ENCODE data around the gene KCNAB3.
A peak's percentile ranks its signal among the peaks of the same experiment; 100 is the strongest.

The KCNAB3 gene

GRCh38 chr17:7940743-7941142 is 11.1 kb upstream of the KCNAB3 start:
- no peak for DNase-seq (ENCODE audit: low read depth in 2 of 2)

DNA sequence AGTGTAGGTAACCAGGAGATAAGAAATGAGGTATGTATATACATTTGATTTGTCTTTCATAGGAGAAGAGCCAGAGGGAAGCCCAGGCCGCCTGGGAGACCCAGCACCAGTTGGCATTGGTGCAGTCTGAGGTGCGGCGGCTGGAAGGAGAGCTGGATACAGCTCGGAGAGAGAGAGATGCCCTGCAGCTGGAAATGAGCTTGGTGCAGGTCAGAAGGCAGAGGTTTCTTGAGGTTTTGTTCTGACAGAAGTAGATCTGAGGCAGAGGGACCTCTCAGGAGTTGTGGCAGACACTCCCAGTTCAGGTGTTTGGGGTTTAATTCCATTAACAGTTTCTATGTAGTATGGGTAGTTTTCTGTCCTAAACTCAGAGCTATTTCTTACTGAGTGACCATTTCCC is 10.4 kb upstream of the KCNAB3 start:
- no peak for DNase-seq (ENCODE audit: low read depth in 2 of 2)

DNA sequence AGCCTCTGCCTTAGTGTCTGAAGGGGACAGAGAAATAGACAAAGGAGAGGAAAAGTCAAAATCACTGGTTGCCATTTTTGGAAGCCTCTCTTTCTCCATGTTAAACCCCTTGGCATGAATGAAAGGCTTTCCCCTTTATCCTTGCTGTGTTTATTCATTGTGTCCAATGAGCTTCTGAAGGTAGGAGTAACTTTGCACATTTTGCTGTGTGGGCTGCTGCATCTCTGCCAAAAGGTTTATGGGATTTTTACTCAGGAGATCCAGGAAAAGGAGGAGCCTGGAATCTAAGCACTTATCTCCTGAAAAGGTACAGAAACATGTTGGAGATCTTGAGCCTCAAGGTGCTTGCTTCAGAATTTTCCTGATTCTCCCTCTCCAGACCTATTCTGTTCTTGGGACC is 6.2 kb upstream of the KCNAB3 start:
- no peak for DNase-seq (ENCODE audit: low read depth in 2 of 2)

- DNase-seq (ENCODE audit: low read depth in 2 of 2) = peak in 1 of 2 donors; percentile 30
These were observed 3.3 kb upstream of the KCNAB3 start for GRCh38 chr17:7932949-7933348.

GRCh38 chr17:7932483-7932891 is 2.8 kb upstream of the KCNAB3 start:
- DNase-seq (ENCODE audit: low read depth in 2 of 2) = no peak

DNA sequence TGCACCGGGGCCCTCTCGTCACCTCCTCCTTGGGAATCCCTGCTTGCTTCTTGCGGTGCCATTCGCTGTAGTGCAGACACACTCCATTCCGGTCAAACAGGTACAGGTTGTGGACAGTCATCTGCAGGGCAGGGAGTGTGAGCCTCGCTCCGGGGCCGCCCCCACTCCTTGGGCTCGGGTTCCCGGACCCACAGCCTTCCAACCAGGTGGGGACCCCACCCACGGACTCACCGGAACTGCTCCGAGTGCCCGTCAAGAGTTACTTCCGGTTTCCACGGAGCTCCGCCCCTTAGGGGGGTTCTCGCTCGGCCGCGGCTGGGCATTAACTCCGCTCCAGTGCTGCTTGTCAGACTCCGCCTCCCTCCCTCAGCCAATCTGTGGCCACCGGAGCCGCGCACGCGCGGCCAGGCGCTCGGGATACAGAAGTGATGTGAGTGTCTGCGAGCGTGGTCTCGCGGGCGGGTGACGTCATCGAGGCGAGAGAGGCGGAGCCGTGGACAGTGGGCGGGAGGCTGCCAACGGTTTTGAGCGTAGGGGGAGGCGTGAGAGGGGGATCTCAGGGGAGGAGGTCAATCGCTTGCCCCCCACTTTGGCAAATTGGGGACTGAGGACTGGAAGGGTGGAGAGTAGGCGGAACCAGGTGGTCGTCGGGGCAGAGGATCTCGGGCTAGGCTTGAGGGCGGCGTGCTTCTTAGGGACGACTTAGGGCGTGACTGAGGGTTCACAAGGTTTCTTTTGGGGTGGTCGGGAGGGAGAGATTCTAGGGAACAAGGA is 2.2 kb upstream of the KCNAB3 start, which contains the start of the genes CNTROB and TRAPPC1:
Gene CNTROB (plus strand): TSS at position 498 of the 774 bp plus-strand sequence. CDS start 874 bp downstream, outside the sequence.
Gene TRAPPC1 (minus strand): TSS at position 238 of the 774 bp plus-strand sequence. CDS start 117 bp downstream, at position 121.
- DNase-seq (ENCODE audit: low read depth in 2 of 2) = peak; percentile 100

GRCh38 chr17:7930841-7931631 is 1.4 kb upstream of the KCNAB3 start:
- no peak for DNase-seq (ENCODE audit: low read depth in 2 of 2)

GRCh38 chr17:7927596-7927995 is 2.1 kb downstream of the KCNAB3 start:
- DNase-seq (ENCODE audit: low read depth in 2 of 2) = no peak

DNA sequence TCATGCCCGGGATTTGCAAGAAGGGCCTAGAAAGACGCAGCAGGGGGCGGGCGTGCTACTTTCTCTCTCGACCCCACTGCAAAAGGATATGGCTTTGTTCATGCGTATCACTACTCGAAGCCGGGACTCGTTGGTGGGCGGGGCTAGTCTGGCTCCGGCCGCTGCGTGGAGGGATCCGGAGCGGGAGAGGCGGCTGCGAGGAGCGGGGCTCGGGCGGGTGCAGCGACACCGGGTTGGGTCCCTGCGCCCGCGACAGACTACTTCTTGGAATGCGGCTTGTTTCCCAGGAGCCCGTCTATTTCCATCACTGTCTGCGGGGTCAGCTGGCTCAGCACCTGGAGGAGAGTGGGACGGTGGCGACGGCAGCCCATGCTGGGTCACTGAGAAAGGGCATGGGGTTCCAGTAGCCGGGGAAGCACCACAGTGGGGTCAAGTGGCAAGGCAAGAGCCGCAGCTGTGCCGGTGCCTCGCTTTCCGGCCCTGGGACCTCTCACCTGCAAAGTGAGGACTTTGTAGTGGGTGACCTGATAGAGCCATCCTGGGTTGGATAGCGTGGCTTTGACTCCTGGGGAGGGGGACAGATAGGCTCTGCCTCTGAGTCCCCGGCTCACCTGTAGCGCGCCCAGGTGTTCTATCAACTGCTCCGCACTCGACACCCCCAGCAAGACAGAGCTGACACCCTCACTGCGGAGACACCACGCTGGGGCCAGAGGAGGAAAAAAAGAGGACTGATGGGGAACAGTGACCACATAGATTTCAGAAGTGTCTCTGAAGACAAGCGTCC is 6.6 kb downstream of the KCNAB3 start:
- DNase-seq (ENCODE audit: low read depth in 2 of 2) = peak; percentile 62 to 66

DNA sequence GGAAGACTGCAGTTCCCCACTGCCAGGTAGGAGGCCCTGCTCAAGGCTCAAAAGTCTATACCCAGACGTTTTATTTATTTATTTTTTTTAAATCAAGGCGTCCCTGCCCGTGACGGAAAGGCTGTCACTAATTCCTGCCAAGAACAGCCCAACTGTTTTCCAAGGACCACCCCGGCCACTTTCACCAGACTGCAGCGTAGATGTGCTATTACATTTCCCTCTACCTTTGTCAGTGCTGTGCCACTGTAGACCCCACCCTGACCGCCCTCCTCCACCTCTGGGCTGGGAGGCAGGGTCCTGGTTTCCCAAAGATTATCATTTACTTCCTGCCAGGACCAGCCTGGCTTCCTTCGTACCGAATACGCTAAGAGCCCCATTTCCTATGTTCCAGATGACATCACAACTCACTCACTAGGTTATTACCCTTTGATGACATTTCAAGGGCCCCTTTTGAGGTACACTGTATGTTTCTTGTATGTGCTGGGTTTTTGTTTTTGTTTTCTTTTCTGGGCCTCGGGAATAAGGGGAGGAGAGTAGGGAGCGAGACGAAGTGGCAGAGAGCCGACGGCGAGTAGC is 7.3 kb downstream of the KCNAB3 start:
- DNase-seq (ENCODE audit: low read depth in 2 of 2) = no peak

DNA sequence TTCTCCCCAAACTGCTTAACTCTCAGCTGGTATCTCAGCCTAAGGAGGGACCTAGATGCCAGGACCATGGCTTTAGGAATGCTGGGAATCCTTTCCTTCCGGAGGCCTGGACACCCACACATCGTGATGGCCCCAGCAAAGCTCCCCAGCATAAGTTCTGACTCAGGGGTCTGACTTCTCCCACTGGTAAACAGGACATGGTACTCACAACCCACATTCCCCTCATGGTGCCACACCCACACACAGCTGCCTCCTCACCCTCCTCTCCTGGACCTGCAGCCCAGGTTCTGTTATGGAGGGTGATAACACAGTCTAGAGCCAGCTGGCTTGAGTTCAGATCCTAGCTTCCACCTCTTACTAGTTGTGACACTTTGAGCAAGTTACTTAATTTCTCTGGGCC is 12.8 kb downstream of the KCNAB3 start:
- no peak for DNase-seq (ENCODE audit: low read depth in 2 of 2)

GRCh38 chr17:7916385-7916682 is 13.3 kb downstream of the KCNAB3 start:
- DNase-seq (ENCODE audit: low read depth in 2 of 2) = no peak

GRCh38 chr17:7915611-7916384 is 13.9 kb downstream of the KCNAB3 start, which contains the start of gene RNF227:
RNF227 (minus strand) TSS chr17:7916289; CDS start chr17:7916195, 94 bp downstream.
- DNase-seq (ENCODE audit: low read depth in 2 of 2) = peak; percentile 83

DNA sequence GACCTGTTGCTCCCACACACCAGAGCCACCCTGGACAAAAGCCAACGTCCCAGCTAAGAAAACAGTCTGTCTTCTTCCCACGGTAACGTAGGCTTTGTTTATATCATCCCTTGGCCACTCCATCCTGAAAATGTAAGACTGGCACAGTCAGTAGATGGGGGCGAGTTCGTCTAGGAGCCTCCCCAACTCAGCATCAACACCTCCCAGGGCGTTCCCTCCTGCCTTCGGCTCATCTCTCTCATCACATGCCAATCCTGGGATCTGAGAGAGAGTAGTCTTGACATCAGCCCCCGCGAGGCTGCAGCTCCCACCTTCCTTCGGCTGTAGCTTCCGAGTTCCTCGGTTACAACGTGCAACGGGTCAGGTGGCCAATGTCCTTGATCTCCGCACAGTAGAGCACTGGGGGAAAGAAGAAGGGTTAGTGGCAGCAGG is 14.5 kb downstream of the KCNAB3 start:
- no peak for DNase-seq (ENCODE audit: low read depth in 2 of 2)

DNA sequence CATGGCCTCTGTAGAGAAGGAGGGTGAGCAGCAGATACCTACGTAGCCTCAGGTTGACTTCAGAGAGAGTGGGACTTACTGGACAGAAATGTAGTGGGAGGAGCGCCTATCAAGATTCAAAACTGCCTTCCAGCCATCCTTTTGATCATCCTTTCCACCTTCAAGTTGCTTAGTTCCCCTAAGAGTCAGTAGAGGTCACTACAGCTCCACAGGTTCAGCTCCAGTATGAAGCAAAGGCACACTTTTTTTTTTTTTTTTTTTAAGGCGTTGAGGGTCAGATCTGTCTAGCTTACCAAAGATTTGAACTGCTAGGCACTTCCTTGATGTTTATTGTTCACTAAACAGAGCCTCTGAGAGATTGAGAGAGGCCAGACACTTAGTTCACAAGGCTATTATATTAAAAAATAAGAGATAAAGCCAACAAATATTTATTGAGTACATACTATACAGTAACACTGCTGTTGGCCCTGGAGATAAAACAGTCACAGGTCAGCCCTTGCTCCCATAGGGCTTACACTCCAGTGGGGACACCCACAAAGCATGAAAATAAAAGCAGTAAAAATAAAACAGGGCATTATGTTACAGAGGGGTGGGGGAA is 16.6 kb downstream of the KCNAB3 start:
- no peak for DNase-seq (ENCODE audit: low read depth in 2 of 2)

GRCh38 chr17:7911116-7911515 is 18.5 kb downstream of the KCNAB3 start:
- no peak for DNase-seq (ENCODE audit: low read depth in 2 of 2)

GRCh38 chr17:7910711-7911110 is 18.9 kb downstream of the KCNAB3 start:
- DNase-seq (ENCODE audit: low read depth in 2 of 2) = no peak

- DNase-seq (ENCODE audit: low read depth in 2 of 2) = no peak
These were observed 19.4 kb downstream of the KCNAB3 start for GRCh38 chr17:7910281-7910680.

GRCh38 chr17:7909089-7909488 is 20.6 kb downstream of the KCNAB3 start:
- no peak for DNase-seq (ENCODE audit: low read depth in 2 of 2)

Measured in stimulated activated CD8-positive, alpha-beta memory T cell treated with anti-CD3 and anti-CD28 coated beads, Interleukin-15, amount 100 ng/mL, for 48 hours (primary cell).